K562 (cell line): ENCODE results near the gene ASB13. TPM values are rescaled to one million over a fixed set of nuclear protein-coding genes. Genes with fewer than 3 reads are reported as not detected.

Experiments used
- ARID1B ChIP-seq: fragments of 450-650 bp; IDR thresholded peaks from 2 replicates; pipeline ENCODE4 v1.6.1; 2016; ENCODE audit warnings: antibody characterized with exemption, mild to moderate bottlenecking, inconsistent platforms
- CBX2 ChIP-seq: fragments of 200-600 bp; sonication (generic); IDR thresholded peaks from one replicate; pipeline ENCODE4 v1.6.1; 2012; ENCODE audit warnings: mild to moderate bottlenecking, low read length, inconsistent platforms; ENCODE audit not compliant: insufficient read depth, poor library complexity, severe bottlenecking
- FOXA1 ChIP-seq: fragments of 450-650 bp; IDR thresholded peaks from 2 replicates; pipeline ENCODE4 v1.6.1; 2016; ENCODE audit warnings: mild to moderate bottlenecking, borderline replicate concordance
- MGA ChIP-seq: fragments of 450-650 bp; IDR thresholded peaks from 2 replicates; pipeline ENCODE4 v1.6.1; 2016; ENCODE audit warnings: mild to moderate bottlenecking, moderate library complexity
- NRF1 ChIP-seq, 2 experiments: fragments of 450-650 bp; IDR thresholded peaks in 1 of 2; conservative IDR thresholded peaks in 1 of 2; 2 replicates each; pipeline ENCODE4 v1.6.1; 2014; ENCODE audit warnings: mild to moderate bottlenecking in 2 of 2
- ZNF175 ChIP-seq: fragments of 200-800 bp; sonication (Bioruptor generic); IDR thresholded peaks from 2 replicates; pipeline ENCODE4 v1.6.1; 2016; ENCODE audit warnings: low read depth, mild to moderate bottlenecking, missing genetic modification characterization, missing compliant biosample characterization
- ZNF217 ChIP-seq: sonication (generic); formaldehyde crosslinking; IDR thresholded peaks from 2 replicates; pipeline ENCODE4 v1.8.0; 2022; ENCODE audit warnings: mild to moderate bottlenecking, missing genetic modification reagents
- polyA plus RNA-seq, 8 experiments: library from polyadenylated mRNA; depleted of rRNA in 4 of 8; stranded (reverse) in 5 of 8; unstranded in 3 of 8; fragments of >200 nt; fragmentation: Nextera tagmentation in 2 of 8; fragmentation: Illumina TruSeq in 1 of 8; extraction: Ambion mirVana in 2 of 8; extraction: Trizol in 1 of 8; gene quantifications; 2 replicates each; pipeline versions ENCODE4 v1.2.1 to v1.2.3, GENCODE V29; 2011 to 2014; ENCODE audit warnings: inconsistent platforms in 1 of 8, missing spikeins in 1 of 8
- total RNA-seq, 7 experiments: library from RNA; depleted of rRNA in 6 of 7; stranded (reverse); fragments of >200 nt in 6 of 7; fragmentation: Illumina TruSeq in 2 of 7; extraction: Trizol in 2 of 7; gene quantifications; 2 replicates each; pipeline versions ENCODE4 v1.2.1 to v1.2.3, GENCODE V29; 2011 to 2021; ENCODE audit warnings: low replicate concordance in 1 of 7
- TF ChIP-seq, protein P1 (sequence below), 2 experiments: IDR thresholded peaks in 1 of 2; conservative IDR thresholded peaks in 1 of 2; 2 replicates each; pipeline ENCODE4 v1.6.1; 2016; ENCODE audit warnings: low read depth in 2 of 2, mild to moderate bottlenecking in 1 of 2, missing compliant biosample characterization in 1 of 2, missing genetic modification characterization in 1 of 2, moderate library complexity in 1 of 2
- TF ChIP-seq, protein P2 (sequence below): IDR thresholded peaks from 2 replicates; pipeline ENCODE4 v1.6.1; 2014; ENCODE audit warnings: antibody characterized with exemption

The ASB13 gene
- total and polyA plus RNA-seq, 9 of the 15 experiments (the other 6 are each of a cell fraction or from before 2014, with no cell fraction given): 5.2 to 28.8 (median 16.9) TPM

DNA sequence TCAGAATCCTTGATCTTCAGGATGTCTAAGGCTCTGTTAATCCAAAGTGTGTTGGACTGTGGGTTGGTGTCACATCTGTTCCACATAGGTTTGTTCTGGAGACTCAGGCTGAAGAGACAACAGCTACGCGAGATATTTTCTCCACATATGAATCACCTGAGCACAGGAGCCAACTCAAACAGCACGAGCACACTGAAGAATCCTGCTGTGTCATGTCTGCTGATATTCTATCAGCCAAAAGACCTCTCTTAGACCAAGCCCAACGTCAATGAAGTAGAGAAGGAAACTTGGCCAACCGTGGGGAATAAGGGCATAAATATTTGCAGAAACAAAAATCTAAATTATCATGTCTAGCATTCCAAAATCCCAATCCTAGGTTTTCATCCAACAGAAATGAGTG lies 15.5 kb upstream of the ASB13 start (continued):
- TF ChIP-seq MGA (peak; percentile 32), ARID1B (peak; percentile 36; the same call in 1 of the 2 replicates), CBX2 (no peak), ZNF217 (CRISPR knock-in tag) (no peak), FOXA1 (no peak), NRF1 (conservative IDR thresholded peaks at IDR 0.05 in 1 of 2, IDR thresholded peaks at IDR 0.05 in 1 of 2) (0 out of 4 replicates have a peak, but pooled peaks have one; percentile 13 to 32), ZNF175 (no peak)
- TF ChIP-seq, protein P1, sequence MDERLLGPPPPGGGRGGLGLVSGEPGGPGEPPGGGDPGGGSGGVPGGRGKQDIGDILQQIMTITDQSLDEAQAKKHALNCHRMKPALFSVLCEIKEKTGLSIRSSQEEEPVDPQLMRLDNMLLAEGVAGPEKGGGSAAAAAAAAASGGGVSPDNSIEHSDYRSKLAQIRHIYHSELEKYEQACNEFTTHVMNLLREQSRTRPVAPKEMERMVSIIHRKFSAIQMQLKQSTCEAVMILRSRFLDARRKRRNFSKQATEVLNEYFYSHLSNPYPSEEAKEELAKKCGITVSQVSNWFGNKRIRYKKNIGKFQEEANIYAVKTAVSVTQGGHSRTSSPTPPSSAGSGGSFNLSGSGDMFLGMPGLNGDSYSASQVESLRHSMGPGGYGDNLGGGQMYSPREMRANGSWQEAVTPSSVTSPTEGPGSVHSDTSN (CRISPR knock-in tag; IDR thresholded peaks at IDR 0.05; ENCODE audit: low read depth): no peak
- TF ChIP-seq, protein P1 (tag; conservative IDR thresholded peaks at IDR 0.05; ENCODE audit: low read depth): no peak
- TF ChIP-seq, protein P2, sequence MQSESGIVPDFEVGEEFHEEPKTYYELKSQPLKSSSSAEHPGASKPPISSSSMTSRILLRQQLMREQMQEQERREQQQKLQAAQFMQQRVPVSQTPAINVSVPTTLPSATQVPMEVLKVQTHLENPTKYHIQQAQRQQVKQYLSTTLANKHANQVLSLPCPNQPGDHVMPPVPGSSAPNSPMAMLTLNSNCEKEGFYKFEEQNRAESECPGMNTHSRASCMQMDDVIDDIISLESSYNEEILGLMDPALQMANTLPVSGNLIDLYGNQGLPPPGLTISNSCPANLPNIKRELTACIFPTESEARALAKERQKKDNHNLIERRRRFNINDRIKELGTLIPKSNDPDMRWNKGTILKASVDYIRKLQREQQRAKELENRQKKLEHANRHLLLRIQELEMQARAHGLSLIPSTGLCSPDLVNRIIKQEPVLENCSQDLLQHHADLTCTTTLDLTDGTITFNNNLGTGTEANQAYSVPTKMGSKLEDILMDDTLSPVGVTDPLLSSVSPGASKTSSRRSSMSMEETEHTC: 0 out of 2 replicates have a peak, but pooled peaks have one; percentile 16
